Activated T-cell treated with anti-CD3 and anti-CD28 coated beads for 48 hours (primary cell): ENCODE measurements around the gene DAPL1.

ENCODE experiments used
- DNase-seq: peaks from one replicate; pipeline ENCODE4 v3.0.0-alpha.2; 2020; ENCODE audit warnings: low read depth

Gene DAPL1

GRCh38 chr2:158795195-158795924 lies at the start of gene DAPL1:
Gene DAPL1 (plus strand): TSS chr2:158795317. CDS start chr2:158795373, 56 bp downstream.
- DNase-seq: no peak

DNA sequence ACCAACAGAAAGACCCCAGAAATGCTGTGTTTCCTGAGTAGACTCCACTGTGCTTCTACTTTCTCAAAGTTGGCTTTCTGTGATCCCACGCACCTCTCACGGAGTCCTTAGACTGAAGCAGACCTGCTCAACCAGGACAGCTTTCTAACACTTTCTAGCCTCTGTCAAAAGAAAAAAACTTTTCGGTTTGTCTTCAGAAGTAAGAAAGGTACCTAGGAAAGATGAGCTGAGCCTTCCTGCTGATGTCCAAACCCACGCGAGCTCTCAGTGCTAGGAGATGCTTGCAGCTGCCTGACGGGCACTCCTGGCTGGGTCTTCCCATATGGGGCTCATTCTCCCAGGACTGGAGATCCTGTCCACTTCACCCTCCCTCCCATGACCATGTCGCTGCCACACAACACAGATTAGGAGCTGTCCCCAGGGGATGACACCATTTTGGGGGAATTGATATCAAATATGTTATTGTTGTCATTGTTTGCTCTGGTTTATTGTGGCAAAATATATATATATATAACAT lies 49.2 kb upstream of the DAPL1 start:
- DNase-seq: no peak

DNA sequence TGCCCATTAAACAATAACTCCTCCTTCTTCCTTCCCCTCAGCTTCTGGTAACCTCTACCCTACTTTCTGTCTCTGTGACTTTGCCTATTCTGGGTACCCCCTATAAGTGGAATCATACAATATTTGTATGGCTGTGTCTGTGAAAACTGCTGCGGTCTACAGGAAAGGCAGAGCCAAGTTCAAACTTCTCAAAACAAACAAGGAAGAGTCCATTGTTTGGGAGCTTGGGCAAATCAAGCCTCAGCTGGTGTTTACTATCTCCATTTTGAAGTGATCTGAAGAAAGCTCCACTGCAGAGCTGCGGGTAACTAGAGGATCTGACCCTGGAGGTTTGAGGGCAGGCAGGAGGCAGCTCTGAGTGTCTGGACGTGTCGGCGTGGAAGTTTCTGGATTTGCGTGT lies 48.6 kb upstream of the DAPL1 start:
- DNase-seq: no peak

- DNase-seq: no peak
Observed at GRCh38 chr2:158747281-158747680, 47.8 kb upstream of the DAPL1 start.

DNA sequence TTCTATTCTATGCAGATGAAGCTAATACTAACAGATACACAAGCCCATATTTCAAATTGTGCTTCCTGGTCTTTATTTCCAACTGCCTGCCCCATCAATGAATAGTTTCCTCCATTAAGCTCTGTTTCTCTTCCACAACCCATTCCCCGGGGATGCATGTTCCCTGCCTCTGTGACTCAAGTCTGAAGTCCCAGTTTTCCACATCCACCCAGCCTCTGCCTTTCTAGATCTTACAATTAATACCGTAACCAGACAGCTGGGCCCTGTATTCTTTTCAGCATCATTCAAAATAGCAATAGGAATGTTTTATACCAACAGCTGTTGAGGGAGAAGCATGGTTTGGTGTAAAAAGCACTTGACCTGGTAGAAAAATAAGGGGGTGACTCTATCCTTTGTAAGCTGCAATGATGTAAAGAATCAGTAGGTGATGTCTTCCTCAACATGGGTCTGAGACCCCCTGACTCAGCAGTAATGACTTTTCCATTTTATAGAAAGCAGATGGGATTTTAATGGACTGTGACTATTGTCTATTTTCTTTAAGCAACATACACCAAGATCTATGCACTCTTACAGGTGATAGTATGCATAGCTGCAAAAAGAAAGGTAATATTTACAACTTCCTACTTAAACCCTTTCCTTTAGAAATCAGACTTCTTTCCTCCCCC lies 46.1 kb upstream of the DAPL1 start:
- DNase-seq: no peak

- DNase-seq: no peak
Observed at GRCh38 chr2:158750458-158751125, 44.5 kb upstream of the DAPL1 start.

GRCh38 chr2:158753641-158754611 lies 41.2 kb upstream of the DAPL1 start:
- DNase-seq: no peak

DNA sequence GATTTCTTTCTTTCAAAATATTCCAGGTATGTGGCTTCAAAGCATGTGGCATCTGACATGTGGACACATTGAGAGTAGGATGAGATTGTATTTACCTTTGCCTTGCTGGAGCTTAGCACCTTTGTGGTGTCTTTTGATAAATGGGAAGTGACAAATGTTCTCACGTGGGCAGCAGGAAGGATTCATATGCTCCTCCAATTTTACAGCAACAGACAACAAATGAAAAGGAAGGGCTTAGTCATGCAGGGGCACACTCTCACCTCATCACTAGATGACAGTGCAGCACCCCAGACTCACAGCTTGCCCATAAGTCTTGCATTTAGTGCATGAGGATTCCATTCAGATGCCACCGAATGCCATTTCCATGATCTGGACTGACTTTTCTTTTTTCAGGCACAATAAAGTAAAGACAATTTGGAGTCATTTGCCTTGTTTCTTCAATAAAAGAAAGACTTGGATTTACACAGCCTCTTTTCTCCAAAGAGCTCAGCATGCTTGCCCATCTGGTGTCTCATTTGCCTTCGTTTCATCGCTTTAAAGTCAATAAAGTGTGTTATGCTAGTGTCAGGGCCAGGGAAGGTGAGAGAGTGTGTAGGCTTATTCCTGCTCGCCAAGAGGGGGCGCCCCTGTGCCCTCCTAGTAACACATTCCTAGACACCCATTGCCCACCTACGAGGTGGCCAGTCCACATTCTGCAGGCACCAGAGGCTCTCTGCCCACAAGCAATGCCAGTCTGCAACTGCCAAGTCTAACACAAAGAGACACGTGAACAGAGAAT lies 39.6 kb upstream of the DAPL1 start:
- DNase-seq: no peak

GRCh38 chr2:158756331-158756730 lies 38.8 kb upstream of the DAPL1 start:
- no peak for DNase-seq

DNA sequence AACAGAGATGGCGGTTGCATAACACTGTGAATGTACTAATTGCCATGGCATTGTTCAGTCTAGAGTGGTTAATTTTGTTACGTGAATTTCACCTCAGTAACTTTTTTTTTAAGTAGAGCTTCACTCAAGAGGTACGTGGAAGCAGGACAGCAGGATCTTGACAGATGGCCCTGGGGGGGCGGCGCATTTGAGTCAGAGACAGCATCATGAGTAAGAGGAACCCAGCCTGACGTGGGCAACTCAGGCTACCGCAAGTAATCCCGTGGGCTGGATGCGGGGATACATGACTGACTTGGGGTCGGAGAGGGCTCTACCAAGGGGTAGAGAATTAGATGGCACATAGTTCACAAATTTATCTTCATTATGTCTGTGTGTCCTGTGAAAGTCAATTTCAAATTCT lies 38.1 kb upstream of the DAPL1 start:
- no peak for DNase-seq

GRCh38 chr2:158760887-158761286 lies 34.2 kb upstream of the DAPL1 start:
- DNase-seq: no peak

DNA sequence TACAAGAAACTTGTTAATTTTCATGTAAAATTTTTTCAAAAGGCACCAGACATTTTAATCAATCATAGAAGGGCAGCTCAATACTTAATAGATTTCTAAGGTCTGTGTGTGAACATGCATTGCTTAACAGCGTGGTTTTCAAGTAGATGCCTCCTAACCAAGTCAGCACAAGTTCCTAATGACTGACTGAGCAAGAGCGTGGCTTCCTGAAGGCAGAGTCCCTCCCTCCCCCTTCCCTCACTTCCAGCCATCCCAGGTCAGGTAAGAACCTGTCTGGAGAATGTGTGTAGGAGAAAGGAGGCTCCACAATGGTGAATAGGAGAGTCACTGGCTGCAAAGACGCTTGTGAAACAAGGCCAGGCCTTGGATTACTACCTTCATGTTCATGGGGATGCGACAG lies 33.5 kb upstream of the DAPL1 start:
- no peak for DNase-seq

- DNase-seq: no peak
Observed at GRCh38 chr2:158762336-158762735, 32.8 kb upstream of the DAPL1 start.

- no peak for DNase-seq
Observed at GRCh38 chr2:158766524-158766923, 28.6 kb upstream of the DAPL1 start.

DNA sequence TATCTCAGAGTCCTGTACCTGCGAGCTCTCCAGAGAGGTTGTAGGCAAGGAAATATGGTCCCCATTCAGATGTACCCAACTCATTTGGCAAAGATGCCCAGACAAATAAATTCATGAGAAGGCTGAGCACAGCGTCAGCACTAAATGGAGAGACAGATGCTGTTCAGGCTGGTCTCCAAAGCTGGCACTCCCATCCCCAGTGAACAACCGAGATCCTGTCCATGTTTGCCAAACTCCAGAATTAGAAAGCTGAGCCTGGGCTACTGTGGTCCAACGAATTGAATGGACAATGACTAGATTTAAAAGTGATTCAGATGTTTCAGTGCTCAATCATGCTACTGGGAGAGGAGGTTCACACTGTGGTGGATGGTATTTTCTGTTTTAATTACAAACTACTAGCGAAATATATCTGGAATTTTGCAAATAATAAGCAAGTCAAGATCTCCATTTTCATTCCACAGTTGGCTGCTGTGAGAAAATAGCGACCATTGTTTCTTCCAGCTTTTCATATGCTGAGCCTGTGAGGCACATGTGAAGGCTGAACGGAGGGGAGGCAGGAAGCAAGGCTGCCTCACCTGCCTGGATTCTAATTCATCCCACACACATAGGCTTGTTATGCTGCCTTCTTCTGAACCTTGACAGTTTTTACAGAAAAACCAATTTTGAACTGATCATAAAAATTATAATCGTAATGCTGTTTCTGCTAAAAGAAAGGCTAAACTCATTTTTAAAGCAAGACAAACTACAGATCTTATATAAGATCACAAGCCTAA lies 22.6 kb upstream of the DAPL1 start:
- no peak for DNase-seq

GRCh38 chr2:158773121-158773520 lies 22.0 kb upstream of the DAPL1 start:
- DNase-seq: no peak

DNA sequence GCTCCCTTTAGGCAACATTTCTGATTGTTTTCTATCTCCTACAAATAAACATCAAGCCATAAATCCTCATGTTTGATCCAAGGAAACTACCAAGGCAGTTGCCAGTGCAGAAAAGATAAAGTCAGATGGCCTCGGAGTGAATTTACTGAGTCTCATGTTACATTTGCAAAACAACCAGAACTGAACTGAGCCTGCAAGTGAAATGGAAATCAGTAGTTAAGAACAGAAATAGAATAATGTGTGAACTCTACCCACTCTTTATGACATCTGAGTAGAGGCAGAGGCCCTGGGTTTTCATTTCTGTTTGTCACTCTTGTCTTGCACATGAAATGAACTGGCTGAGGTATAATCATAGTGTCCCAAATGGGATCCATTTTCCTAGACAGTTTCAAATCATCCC lies 20.4 kb upstream of the DAPL1 start:
- DNase-seq: no peak

DNA sequence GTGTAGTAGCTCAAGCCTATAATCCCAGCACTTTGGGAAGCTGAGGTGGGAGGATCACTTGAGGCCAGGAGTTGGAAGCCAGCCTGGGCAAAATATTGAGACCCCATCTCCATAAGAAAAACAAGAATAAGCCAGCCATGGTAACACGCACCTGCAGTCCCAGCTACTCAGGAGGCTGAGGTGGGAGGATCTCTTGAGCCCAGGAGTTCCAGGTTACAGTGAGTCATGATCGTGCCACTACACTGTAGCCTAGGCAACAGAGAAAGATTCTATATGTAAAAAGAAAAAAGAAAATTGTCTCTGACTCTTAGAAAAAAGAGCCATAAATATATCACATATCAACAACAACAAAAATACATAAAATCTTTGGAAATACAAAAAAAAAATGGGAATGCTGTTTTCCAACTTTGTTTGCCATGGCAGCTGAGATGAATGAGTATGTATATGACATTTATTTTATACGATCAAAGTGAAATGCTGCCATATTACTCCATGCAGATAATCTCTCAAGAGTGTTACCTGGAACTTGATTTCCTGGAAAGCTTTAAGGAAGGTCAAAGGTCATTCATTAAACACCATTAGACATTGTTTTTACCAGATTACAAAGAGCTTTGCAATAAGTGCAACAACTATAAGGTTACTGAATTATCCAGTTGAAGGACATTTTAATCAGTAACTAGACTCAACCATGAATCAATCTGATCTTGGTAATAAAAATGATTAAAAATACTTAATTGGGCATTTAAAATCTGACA lies 19.7 kb upstream of the DAPL1 start:
- DNase-seq: no peak

DNA sequence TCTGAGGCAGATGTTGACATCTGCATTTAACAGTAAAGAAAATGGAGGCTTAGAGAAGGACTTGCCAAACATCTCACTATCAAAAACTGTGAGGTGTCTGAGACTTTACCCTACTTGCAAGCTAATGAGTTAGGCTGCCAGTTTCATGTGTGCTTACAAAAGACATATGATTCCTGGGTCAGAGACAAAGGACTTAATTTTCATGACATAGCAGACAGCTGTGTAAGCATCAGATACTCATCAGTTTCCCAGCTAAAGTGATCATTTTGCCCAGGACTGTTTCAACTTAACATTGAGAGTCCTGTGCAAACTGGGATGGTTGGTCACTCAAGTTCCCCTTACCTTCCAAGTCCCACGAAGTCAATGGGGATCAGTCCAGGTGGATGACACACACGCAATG lies 18.9 kb upstream of the DAPL1 start:
- DNase-seq: no peak

- DNase-seq: no peak
Observed at GRCh38 chr2:158777077-158777476, 18.0 kb upstream of the DAPL1 start.
